ENCODE results near the gene CPNE9.

DNA sequence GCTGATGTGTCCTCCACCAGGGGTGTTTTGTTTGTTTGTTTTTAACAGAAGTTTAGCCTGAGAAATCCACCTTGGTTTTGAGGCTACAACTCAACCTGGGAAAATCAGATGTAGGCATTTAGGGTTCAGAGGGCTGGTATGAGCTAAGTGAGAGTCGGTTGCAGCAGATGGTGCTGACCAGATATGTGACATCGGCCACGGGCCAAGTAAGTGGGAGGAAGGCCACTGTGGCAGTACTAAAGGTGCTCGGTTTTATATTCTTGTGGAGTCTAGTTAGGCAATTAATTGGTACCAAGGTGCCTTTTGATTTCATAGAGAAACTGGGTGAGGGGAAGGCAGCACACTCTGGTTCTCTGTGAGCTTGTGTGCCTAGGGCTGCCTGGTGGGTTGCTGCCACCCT is 43.8 kb upstream of the CPNE9 start:
- TF ChIP-seq, protein P1, sequence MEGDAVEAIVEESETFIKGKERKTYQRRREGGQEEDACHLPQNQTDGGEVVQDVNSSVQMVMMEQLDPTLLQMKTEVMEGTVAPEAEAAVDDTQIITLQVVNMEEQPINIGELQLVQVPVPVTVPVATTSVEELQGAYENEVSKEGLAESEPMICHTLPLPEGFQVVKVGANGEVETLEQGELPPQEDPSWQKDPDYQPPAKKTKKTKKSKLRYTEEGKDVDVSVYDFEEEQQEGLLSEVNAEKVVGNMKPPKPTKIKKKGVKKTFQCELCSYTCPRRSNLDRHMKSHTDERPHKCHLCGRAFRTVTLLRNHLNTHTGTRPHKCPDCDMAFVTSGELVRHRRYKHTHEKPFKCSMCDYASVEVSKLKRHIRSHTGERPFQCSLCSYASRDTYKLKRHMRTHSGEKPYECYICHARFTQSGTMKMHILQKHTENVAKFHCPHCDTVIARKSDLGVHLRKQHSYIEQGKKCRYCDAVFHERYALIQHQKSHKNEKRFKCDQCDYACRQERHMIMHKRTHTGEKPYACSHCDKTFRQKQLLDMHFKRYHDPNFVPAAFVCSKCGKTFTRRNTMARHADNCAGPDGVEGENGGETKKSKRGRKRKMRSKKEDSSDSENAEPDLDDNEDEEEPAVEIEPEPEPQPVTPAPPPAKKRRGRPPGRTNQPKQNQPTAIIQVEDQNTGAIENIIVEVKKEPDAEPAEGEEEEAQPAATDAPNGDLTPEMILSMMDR (IDR thresholded peaks at IDR 0.05; ENCODE audit: insufficient read depth, low read depth, low read length): no peak
- no peak for TF ChIP-seq EZH2 (IDR thresholded peaks at IDR 0.05; ENCODE audit: insufficient read depth, low read length)
